Skeletal muscle cell (primary cell): ENCODE data around the gene FAM227B.

Source experiments
- DNase-seq: peaks from one replicate; pipeline ENCODE4 v3.0.0-alpha.2; 2010; ENCODE audit warnings: low read depth
- H3K4me3 ChIP-seq: 2 replicates; pipeline ENCODE4 v1.5.1; 2011; ENCODE audit warnings: low read depth, mild to moderate bottlenecking, control low read depth, low read length, moderate library complexity

The FAM227B gene

GRCh38 chr15:49315391-49315823 is 305.2 kb downstream of the FAM227B start:
- H3K4me3 ChIP-seq, result no peak overlapping the region
- DNase-seq, result no peak

- DNase-seq, result no peak
- H3K4me3 ChIP-seq, result no peak overlapping the region
These were observed 305.9 kb downstream of the FAM227B start for GRCh38 chr15:49314716-49315115.

- peak; percentile 72 for DNase-seq
These were observed 307.0 kb downstream of the FAM227B start for GRCh38 chr15:49313650-49314049.

GRCh38 chr15:49309889-49310288 is 310.7 kb downstream of the FAM227B start:
- no peak for DNase-seq
- no peak overlapping the region for H3K4me3 ChIP-seq

More at GRCh38 chr15:49313650-49314049, 307.0 kb downstream of the FAM227B start:
- H3K4me3 ChIP-seq, result no peak overlapping the region

- DNase-seq, result no peak
- H3K4me3 ChIP-seq, result no peak overlapping the region
These were observed 311.9 kb downstream of the FAM227B start for GRCh38 chr15:49308686-49309085.

- DNase-seq, result no peak
- H3K4me3 ChIP-seq, result no peak overlapping the region
These were observed 314.1 kb downstream of the FAM227B start for GRCh38 chr15:49306551-49306950.

GRCh38 chr15:49303003-49303402 is 317.6 kb downstream of the FAM227B start:
- DNase-seq, result no peak
- H3K4me3 ChIP-seq, result no peak overlapping the region

- DNase-seq, result no peak
- no peak overlapping the region for H3K4me3 ChIP-seq
These were observed 319.1 kb downstream of the FAM227B start for GRCh38 chr15:49301562-49301961.

GRCh38 chr15:49300856-49301255 is 319.8 kb downstream of the FAM227B start:
- no peak for DNase-seq
- H3K4me3 ChIP-seq, result no peak overlapping the region

GRCh38 chr15:49297584-49297983 is 323.0 kb downstream of the FAM227B start:
- no peak overlapping the region for H3K4me3 ChIP-seq
- no peak for DNase-seq

- no peak for DNase-seq
- no peak overlapping the region for H3K4me3 ChIP-seq
These were observed 324.4 kb downstream of the FAM227B start for GRCh38 chr15:49296258-49296657.

GRCh38 chr15:49293941-49294340 is 326.7 kb downstream of the FAM227B start:
- no peak for DNase-seq
- no peak overlapping the region for H3K4me3 ChIP-seq

- no peak overlapping the region for H3K4me3 ChIP-seq
- no peak for DNase-seq
These were observed 330.4 kb downstream of the FAM227B start for GRCh38 chr15:49290191-49290590.

- no peak for DNase-seq
These were observed 332.2 kb downstream of the FAM227B start for GRCh38 chr15:49288391-49288790.

GRCh38 chr15:49287481-49287880 is 333.1 kb downstream of the FAM227B start:
- no peak overlapping the region for H3K4me3 ChIP-seq
- DNase-seq, result no peak

More at GRCh38 chr15:49288391-49288790, 332.2 kb downstream of the FAM227B start:
- H3K4me3 ChIP-seq, result no peak overlapping the region

- H3K4me3 ChIP-seq, result no peak overlapping the region
- no peak for DNase-seq
These were observed 333.8 kb downstream of the FAM227B start for GRCh38 chr15:49286649-49287404.

GRCh38 chr15:49282366-49282765 is 338.3 kb downstream of the FAM227B start:
- H3K4me3 ChIP-seq, result no peak overlapping the region

GRCh38 chr15:49279521-49280456 is 340.8 kb downstream of the FAM227B start:
- peak; percentile 8 for DNase-seq
- no peak overlapping the region for H3K4me3 ChIP-seq

More at GRCh38 chr15:49282366-49282765, 338.3 kb downstream of the FAM227B start:
- peak; percentile 41 for DNase-seq

- H3K4me3 ChIP-seq, result no peak overlapping the region
- DNase-seq, result no peak
These were observed 341.9 kb downstream of the FAM227B start for GRCh38 chr15:49278751-49279150.
